HepG2 (cell line): ENCODE measurements around the gene SNRNP200. TPM values are rescaled to one million over a fixed set of nuclear protein-coding genes. Genes with fewer than 3 reads are reported as not detected.

Experiments used
- ATF5 ChIP-seq: sonication (generic); formaldehyde crosslinking; IDR thresholded peaks from 2 replicates; pipeline ENCODE4 v1.4.0; 2020; ENCODE audit warnings: mild to moderate bottlenecking, low read depth, missing genetic modification reagents
- CAMTA2 ChIP-seq: sonication (generic); formaldehyde crosslinking; IDR thresholded peaks from 2 replicates; pipeline ENCODE4 v1.4.0; 2020; ENCODE audit warnings: mild to moderate bottlenecking, missing genetic modification reagents, borderline replicate concordance
- HES4 ChIP-seq: sonication (generic); formaldehyde crosslinking; IDR thresholded peaks from 2 replicates; pipeline ENCODE4 v1.9.0; 2021; ENCODE audit warnings: mild to moderate bottlenecking, missing genetic modification reagents, borderline replicate concordance
- KDM4B ChIP-seq: sonication (generic); formaldehyde crosslinking; IDR thresholded peaks from 2 replicates; pipeline ENCODE4 v1.4.0; 2020; ENCODE audit warnings: missing genetic modification reagents
- KLF16 ChIP-seq, 2 experiments: sonication (generic) in 1 of 2; formaldehyde crosslinking in 1 of 2; IDR thresholded peaks; 2 replicates each; pipeline versions ENCODE4 v1.6.1 to v1.8.0; 2016 to 2023; ENCODE audit warnings: missing genetic modification reagents in 2 of 2, missing compliant biosample characterization in 1 of 2
- NFE2 ChIP-seq: sonication (generic); formaldehyde crosslinking; IDR thresholded peaks from 2 replicates; pipeline ENCODE4 v1.4.0; 2020; ENCODE audit warnings: missing genetic modification reagents
- NFKBIZ ChIP-seq: IDR thresholded peaks from 2 replicates; pipeline ENCODE4 v1.6.1; 2018; ENCODE audit warnings: missing genetic modification reagents, missing compliant biosample characterization
- NR2C2 ChIP-seq: sonication (generic); formaldehyde crosslinking; IDR thresholded peaks from 2 replicates; pipeline ENCODE4 v1.4.0; 2020; ENCODE audit warnings: missing genetic modification reagents, mild to moderate bottlenecking, moderate library complexity, borderline replicate concordance
- TCF7 ChIP-seq: sonication (generic); IDR thresholded peaks from 2 replicates; pipeline ENCODE4 v1.6.1; 2016; ENCODE audit warnings: antibody characterized with exemption, low read depth
- ZNF263 ChIP-seq: sonication (generic); formaldehyde crosslinking; IDR thresholded peaks from 2 replicates; pipeline ENCODE4 v1.4.0; 2020; ENCODE audit warnings: missing genetic modification reagents
- ZNF549 ChIP-seq: sonication (generic); formaldehyde crosslinking; IDR thresholded peaks from 2 replicates; pipeline ENCODE4 v1.5.0; 2020; ENCODE audit warnings: missing genetic modification reagents
- ZNF605 ChIP-seq: sonication (generic); formaldehyde crosslinking; IDR thresholded peaks from 2 replicates; pipeline ENCODE4 v1.8.0; 2022; ENCODE audit warnings: mild to moderate bottlenecking, missing genetic modification reagents
- ZNF609 ChIP-seq: sonication (generic); formaldehyde crosslinking; IDR thresholded peaks from 2 replicates; pipeline ENCODE4 v1.4.0; 2020; ENCODE audit warnings: mild to moderate bottlenecking, missing genetic modification reagents, borderline replicate concordance
- ZNF652 ChIP-seq: IDR thresholded peaks from 2 replicates; pipeline ENCODE4 v1.6.1; 2016; ENCODE audit warnings: low read depth, borderline replicate concordance
- ZNF782 ChIP-seq: sonication (generic); formaldehyde crosslinking; IDR thresholded peaks from 2 replicates; pipeline ENCODE4 v1.4.0; 2020; ENCODE audit warnings: missing genetic modification reagents, mild to moderate bottlenecking, borderline replicate concordance
- polyA plus RNA-seq, 8 experiments: library from polyadenylated mRNA; depleted of rRNA in 3 of 8; stranded (reverse) in 7 of 8; unstranded in 1 of 8; fragments of >200 nt; fragmentation: Illumina TruSeq in 4 of 8; extraction: Trizol in 4 of 8; gene quantifications; 2 replicates each; pipeline versions ENCODE4 v1.2.1 to v1.2.3, GENCODE V29; 2011 to 2016; ENCODE audit warnings: low read depth in 4 of 8, missing spikeins in 1 of 8, mixed read lengths in 1 of 8; ENCODE audit not compliant: insufficient read depth in 1 of 8
- total RNA-seq, 5 experiments: library from RNA; depleted of rRNA; stranded (reverse); fragments of >200 nt; fragmentation: Illumina TruSeq; extraction: Trizol; gene quantifications; 2 replicates each; pipeline ENCODE4 v1.2.3, GENCODE V29; 2016; ENCODE audit warnings: low read depth in 1 of 5
- TF ChIP-seq, protein P1 (sequence below): sonication (generic); formaldehyde crosslinking; IDR thresholded peaks from 2 replicates; pipeline ENCODE4 v1.5.1; 2020; ENCODE audit warnings: missing genetic modification reagents, mild to moderate bottlenecking, borderline replicate concordance
- TF ChIP-seq, protein P2 (sequence below): sonication (generic); formaldehyde crosslinking; conservative IDR thresholded peaks from 2 replicates; pipeline ENCODE4 v1.5.0; 2020; ENCODE audit warnings: missing genetic modification reagents
- TF ChIP-seq, protein P3 (sequence below): sonication (generic); formaldehyde crosslinking; IDR thresholded peaks from 2 replicates; pipeline ENCODE4 v1.4.0; 2020; ENCODE audit warnings: missing genetic modification reagents

The SNRNP200 gene
- total and polyA plus RNA-seq, 2 of the 13 experiments (the other 11 are each of a cell fraction or from before 2014, with no cell fraction given) = 99.0 to 232 TPM

DNA sequence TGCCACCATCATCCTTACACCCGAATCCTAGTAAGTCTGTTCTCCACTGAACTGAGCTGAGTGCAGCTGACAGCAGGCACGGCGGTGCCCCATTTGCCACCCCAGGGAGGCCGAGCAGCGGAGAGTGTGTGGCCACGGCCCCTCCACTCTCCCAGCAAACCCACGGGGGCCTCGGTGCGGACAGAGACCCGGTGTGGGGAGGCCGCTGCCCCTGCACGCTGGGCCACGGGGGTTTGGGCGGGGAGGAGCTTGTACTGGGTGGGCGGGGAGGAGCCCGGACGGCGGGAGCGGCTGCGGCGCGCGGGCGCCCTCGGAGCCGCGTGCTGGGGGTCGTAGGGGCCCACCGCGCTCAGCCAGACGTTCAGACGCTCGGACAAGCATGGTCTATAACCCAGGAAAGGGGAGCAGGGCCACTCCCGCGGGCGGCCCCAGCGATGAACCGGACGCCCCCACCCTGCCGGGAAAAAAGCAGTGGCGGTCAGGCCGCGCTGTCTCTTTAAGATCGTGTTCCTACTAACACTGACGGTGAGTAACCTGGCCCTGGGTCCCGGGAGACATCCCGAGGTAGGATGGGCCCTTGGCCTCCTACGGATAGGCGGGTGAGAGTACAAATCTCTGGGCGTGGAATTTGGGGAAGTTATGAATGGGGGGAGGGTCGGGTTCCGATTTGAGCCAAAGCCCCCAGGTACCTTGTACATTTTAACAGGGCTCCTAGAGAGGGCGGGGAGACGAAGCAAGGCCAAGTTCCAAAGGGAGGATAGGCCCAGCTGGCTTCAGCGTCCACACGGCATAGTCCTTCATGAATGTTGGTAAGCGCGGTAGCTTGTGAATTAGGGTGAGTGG, 19.9 kb upstream of the SNRNP200 start, which contains the start of gene ITPRIPL1 (continued):
- TF ChIP-seq, protein P1, sequence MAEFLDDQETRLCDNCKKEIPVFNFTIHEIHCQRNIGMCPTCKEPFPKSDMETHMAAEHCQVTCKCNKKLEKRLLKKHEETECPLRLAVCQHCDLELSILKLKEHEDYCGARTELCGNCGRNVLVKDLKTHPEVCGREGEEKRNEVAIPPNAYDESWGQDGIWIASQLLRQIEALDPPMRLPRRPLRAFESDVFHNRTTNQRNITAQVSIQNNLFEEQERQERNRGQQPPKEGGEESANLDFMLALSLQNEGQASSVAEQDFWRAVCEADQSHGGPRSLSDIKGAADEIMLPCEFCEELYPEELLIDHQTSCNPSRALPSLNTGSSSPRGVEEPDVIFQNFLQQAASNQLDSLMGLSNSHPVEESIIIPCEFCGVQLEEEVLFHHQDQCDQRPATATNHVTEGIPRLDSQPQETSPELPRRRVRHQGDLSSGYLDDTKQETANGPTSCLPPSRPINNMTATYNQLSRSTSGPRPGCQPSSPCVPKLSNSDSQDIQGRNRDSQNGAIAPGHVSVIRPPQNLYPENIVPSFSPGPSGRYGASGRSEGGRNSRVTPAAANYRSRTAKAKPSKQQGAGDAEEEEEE (CRISPR knock-in tag) = 0 out of 2 replicates have a peak, but pooled peaks have one; percentile 7
- TF ChIP-seq TCF7 (no peak), ZNF782 (peak; percentile 62; the same call in 1 of the 2 replicates), HES4 (CRISPR knock-in tag) (peak; percentile 51; the same call in 1 of the 2 replicates), ZNF263 (CRISPR knock-in tag) (peak; percentile 72), NFE2 (CRISPR knock-in tag) (no peak), KDM4B (CRISPR knock-in tag) (peak; percentile 76; the same call in 1 of the 2 replicates), ZNF605 (CRISPR knock-in tag) (peak; percentile 81), NR2C2 (CRISPR knock-in tag) (peak; percentile 41), NFKBIZ (CRISPR knock-in tag) (no peak), ZNF549 (CRISPR knock-in tag) (no peak), KLF16 (CRISPR knock-in tag; IDR thresholded peaks at IDR 0.05) (peak in 1 of 2 experiments; percentile 43; a peak in 1 of 4 replicates), ATF5 (CRISPR knock-in tag) (peak; percentile 76; the same call in 1 of the 2 replicates), ZNF652 (CRISPR knock-in tag) (no peak), CAMTA2 (CRISPR knock-in tag) (peak; percentile 76), ZNF609 (CRISPR knock-in tag) (peak; percentile 54; the same call in 1 of the 2 replicates)
- TF ChIP-seq, protein P2, sequence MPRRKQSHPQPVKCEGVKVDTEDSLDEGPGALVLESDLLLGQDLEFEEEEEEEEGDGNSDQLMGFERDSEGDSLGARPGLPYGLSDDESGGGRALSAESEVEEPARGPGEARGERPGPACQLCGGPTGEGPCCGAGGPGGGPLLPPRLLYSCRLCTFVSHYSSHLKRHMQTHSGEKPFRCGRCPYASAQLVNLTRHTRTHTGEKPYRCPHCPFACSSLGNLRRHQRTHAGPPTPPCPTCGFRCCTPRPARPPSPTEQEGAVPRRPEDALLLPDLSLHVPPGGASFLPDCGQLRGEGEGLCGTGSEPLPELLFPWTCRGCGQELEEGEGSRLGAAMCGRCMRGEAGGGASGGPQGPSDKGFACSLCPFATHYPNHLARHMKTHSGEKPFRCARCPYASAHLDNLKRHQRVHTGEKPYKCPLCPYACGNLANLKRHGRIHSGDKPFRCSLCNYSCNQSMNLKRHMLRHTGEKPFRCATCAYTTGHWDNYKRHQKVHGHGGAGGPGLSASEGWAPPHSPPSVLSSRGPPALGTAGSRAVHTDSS = no peak
- TF ChIP-seq, protein P3, sequence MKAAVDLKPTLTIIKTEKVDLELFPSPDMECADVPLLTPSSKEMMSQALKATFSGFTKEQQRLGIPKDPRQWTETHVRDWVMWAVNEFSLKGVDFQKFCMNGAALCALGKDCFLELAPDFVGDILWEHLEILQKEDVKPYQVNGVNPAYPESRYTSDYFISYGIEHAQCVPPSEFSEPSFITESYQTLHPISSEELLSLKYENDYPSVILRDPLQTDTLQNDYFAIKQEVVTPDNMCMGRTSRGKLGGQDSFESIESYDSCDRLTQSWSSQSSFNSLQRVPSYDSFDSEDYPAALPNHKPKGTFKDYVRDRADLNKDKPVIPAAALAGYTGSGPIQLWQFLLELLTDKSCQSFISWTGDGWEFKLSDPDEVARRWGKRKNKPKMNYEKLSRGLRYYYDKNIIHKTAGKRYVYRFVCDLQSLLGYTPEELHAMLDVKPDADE = 0 out of 2 replicates have a peak, but pooled peaks have one; percentile 68
